ENCODE measurements around the gene RPS21.
"Not testable (repeated sequence)": the region's sequence is repeated elsewhere in the genome, so short reads cannot be mapped to it uniquely, and the experiment has no call there.

Gene RPS21

GRCh38 chr20:62424249-62425107 is 37.6 kb downstream of the RPS21 start:
- Histone ChIP-seq H3K4me2 (ENCODE audit: low read length) (no peak overlapping the region), H3K9me3 (ENCODE audit: control insufficient read depth, insufficient read depth, low read length) (no peaks in the 10 kb centered on the region; the same call in 1 of the 2 replicates), H3K9me2 (replicated peaks; ENCODE audit: control insufficient read depth, low read length) (no peaks in the 10 kb centered on the region), H3K79me2 (ENCODE audit: control insufficient read depth, low read length) (no peaks in the 10 kb centered on the region), H3K27me3 (ENCODE audit: control insufficient read depth, low read length) (no peaks in the 10 kb centered on the region), H3K27ac (ENCODE audit: low read depth, low read length) (no peak overlapping the region), H4K20me1 (ENCODE audit: control insufficient read depth, insufficient read depth, low read depth, low read length) (no peaks in the 10 kb centered on the region), H3K4me1 (ENCODE audit: control insufficient read depth, low read length) (no peaks in the 10 kb centered on the region), H3F3A (ENCODE audit: control insufficient read depth, insufficient read depth) (no peaks in the 10 kb centered on the region), H3K36me3 (ENCODE audit: control insufficient read depth, low read length) (no peaks in the 10 kb centered on the region), H3K4me3 (ENCODE audit: low read length) (no peak overlapping the region)
- TF ChIP-seq, protein P1, sequence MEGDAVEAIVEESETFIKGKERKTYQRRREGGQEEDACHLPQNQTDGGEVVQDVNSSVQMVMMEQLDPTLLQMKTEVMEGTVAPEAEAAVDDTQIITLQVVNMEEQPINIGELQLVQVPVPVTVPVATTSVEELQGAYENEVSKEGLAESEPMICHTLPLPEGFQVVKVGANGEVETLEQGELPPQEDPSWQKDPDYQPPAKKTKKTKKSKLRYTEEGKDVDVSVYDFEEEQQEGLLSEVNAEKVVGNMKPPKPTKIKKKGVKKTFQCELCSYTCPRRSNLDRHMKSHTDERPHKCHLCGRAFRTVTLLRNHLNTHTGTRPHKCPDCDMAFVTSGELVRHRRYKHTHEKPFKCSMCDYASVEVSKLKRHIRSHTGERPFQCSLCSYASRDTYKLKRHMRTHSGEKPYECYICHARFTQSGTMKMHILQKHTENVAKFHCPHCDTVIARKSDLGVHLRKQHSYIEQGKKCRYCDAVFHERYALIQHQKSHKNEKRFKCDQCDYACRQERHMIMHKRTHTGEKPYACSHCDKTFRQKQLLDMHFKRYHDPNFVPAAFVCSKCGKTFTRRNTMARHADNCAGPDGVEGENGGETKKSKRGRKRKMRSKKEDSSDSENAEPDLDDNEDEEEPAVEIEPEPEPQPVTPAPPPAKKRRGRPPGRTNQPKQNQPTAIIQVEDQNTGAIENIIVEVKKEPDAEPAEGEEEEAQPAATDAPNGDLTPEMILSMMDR (IDR thresholded peaks at IDR 0.05; ENCODE audit: low read depth, low read length, poor library complexity, severe bottlenecking): no peak
- TF ChIP-seq EZH2phosphoT487 (IDR thresholded peaks at IDR 0.05; ENCODE audit: borderline replicate concordance, low read length): no peak

DNA sequence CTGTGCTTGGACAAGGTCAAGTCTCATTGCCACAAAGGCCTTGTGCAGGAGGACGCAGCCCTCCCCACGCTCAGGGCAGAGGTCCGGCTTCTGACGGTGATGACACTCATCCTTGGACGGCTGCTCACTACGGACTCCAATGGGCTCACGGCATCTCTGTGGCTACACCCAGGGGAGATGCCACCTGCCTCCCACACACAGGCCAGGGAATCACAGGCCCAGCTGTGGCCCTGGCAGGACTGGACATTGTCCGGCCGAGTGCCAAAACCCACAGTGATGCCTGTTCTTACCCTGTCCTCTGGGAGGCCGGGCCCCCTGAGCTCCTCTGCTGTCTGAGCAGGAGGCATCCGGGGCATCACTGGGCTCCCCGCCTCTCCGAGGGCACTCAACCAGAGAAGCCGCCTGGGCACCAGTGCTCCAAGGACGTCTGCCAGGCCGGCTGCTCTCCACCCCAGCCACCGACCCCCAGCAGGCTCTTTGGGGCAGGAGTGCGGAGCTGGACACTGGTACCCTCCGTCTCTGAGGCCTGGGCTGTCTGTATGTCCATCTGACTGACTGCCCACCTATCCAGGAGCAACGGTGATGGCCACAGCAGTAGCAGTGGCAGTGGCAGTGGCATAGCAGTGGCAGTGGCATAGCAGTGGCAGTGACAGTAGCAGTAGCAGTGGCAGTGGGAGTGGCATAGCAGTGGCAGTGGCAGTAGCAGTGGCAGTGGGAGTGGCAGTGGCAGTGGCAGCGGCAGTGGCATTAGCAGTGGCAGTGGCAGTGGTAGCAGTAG is 38.6 kb downstream of the RPS21 start:
- no peaks in the 10 kb centered on the region for H3K27me3 ChIP-seq (ENCODE audit: control insufficient read depth, low read length)
- H4K20me1 ChIP-seq (ENCODE audit: control insufficient read depth, insufficient read depth, low read depth, low read length): no peaks in the 10 kb centered on the region
- H3K4me3 ChIP-seq (ENCODE audit: low read length): no peak overlapping the region
- H3F3A ChIP-seq (ENCODE audit: control insufficient read depth, insufficient read depth): no peaks in the 10 kb centered on the region
- no peak overlapping the region for H3K27ac ChIP-seq (ENCODE audit: low read depth, low read length)
- no peaks in the 10 kb centered on the region; the same call in 1 of the 2 replicates for H3K9me3 ChIP-seq (ENCODE audit: control insufficient read depth, insufficient read depth, low read length)
- H3K4me2 ChIP-seq (ENCODE audit: low read length): no peak overlapping the region
- no peaks in the 10 kb centered on the region for H3K4me1 ChIP-seq (ENCODE audit: control insufficient read depth, low read length)
- H3K9me2 ChIP-seq (replicated peaks; ENCODE audit: control insufficient read depth, low read length): no peaks in the 10 kb centered on the region
- no peaks in the 10 kb centered on the region for H3K79me2 ChIP-seq (ENCODE audit: control insufficient read depth, low read length)
- H3K36me3 ChIP-seq (ENCODE audit: control insufficient read depth, low read length): no peaks in the 10 kb centered on the region
- TF ChIP-seq, protein P1 (IDR thresholded peaks at IDR 0.05; ENCODE audit: low read depth, low read length, poor library complexity, severe bottlenecking): no peak
- no peak for TF ChIP-seq EZH2phosphoT487 (IDR thresholded peaks at IDR 0.05; ENCODE audit: borderline replicate concordance, low read length)

GRCh38 chr20:62426059-62426348 is 39.1 kb downstream of the RPS21 start:
- not testable (repeated sequence) for H3K79me2 ChIP-seq (ENCODE audit: control insufficient read depth, low read length); H3K27me3 ChIP-seq (ENCODE audit: control insufficient read depth, low read length)

GRCh38 chr20:62426699-62427131 is 39.8 kb downstream of the RPS21 start:
- H3K9me3 ChIP-seq (ENCODE audit: control insufficient read depth, insufficient read depth, low read length): no peaks in the 10 kb centered on the region
- no peaks in the 10 kb centered on the region for H3F3A ChIP-seq (ENCODE audit: control insufficient read depth, insufficient read depth)
- no peaks in the 10 kb centered on the region for H3K36me3 ChIP-seq (ENCODE audit: control insufficient read depth, low read length)
- no peaks in the 10 kb centered on the region for H3K27me3 ChIP-seq (ENCODE audit: control insufficient read depth, low read length)
- TF ChIP-seq EZH2phosphoT487 (IDR thresholded peaks at IDR 0.05; ENCODE audit: borderline replicate concordance, low read length): no peak
- TF ChIP-seq, protein P1 (IDR thresholded peaks at IDR 0.05; ENCODE audit: low read depth, low read length, poor library complexity, severe bottlenecking): no peak
- H3K4me2 ChIP-seq (ENCODE audit: low read length): no peak overlapping the region
- no peak overlapping the region for H3K27ac ChIP-seq (ENCODE audit: low read depth, low read length)
- no peaks in the 10 kb centered on the region for H4K20me1 ChIP-seq (ENCODE audit: control insufficient read depth, insufficient read depth, low read depth, low read length)
- H3K79me2 ChIP-seq (ENCODE audit: control insufficient read depth, low read length): no peaks in the 10 kb centered on the region
- no peaks in the 10 kb centered on the region for H3K9me2 ChIP-seq (replicated peaks; ENCODE audit: control insufficient read depth, low read length)
- no peak overlapping the region for H3K4me3 ChIP-seq (ENCODE audit: low read length)
- H3K4me1 ChIP-seq (ENCODE audit: control insufficient read depth, low read length): no peaks in the 10 kb centered on the region

More at GRCh38 chr20:62426059-62426348, 39.1 kb downstream of the RPS21 start:
- H3K36me3 ChIP-seq (ENCODE audit: control insufficient read depth, low read length); H4K20me1 ChIP-seq (ENCODE audit: control insufficient read depth, insufficient read depth, low read depth, low read length); H3K9me3 ChIP-seq (ENCODE audit: control insufficient read depth, insufficient read depth, low read length); H3K4me2 ChIP-seq (ENCODE audit: low read length); H3F3A ChIP-seq (ENCODE audit: control insufficient read depth, insufficient read depth); H3K9me2 ChIP-seq (replicated peaks; ENCODE audit: control insufficient read depth, low read length); H3K4me3 ChIP-seq (ENCODE audit: low read length); H3K4me1 ChIP-seq (ENCODE audit: control insufficient read depth, low read length); H3K27ac ChIP-seq (ENCODE audit: low read depth, low read length): not testable (repeated sequence)
